Limb (tissue), 2 donors: ENCODE measurements around the gene ERN2.

Source experiments
- DNase-seq, 2 donors: peaks; one replicate each; pipeline ENCODE4 v3.0.0-alpha.2; 2016; ENCODE audit errors: extremely low spot score in 2 of 2

ERN2 gene

GRCh38 chr16:23640931-23641765, 71.9 kb downstream of the ERN2 start, which contains the start of the genes DCTN5 and PALB2:
DCTN5 (plus strand) TSS chr16:23641466; CDS start chr16:23641543, 77 bp downstream.
PALB2 (minus strand) TSS chr16:23641310; CDS start chr16:23641157, 153 bp downstream.
- peak; percentile 92 to 97 for DNase-seq

- no peak for DNase-seq
Observed at GRCh38 chr16:23640615-23640930, 72.4 kb downstream of the ERN2 start.
